Sigmoid colon (tissue), 7 donors: ENCODE results near the gene FZR1. TPM values are rescaled to one million over a fixed set of nuclear protein-coding genes. Genes with fewer than 3 reads are reported as not detected.
A peak's percentile ranks its signal among the peaks of the same experiment; 100 is the strongest.

Experiments used
- DNase-seq: peaks from one replicate; pipeline ENCODE4 v3.0.0-alpha.2; 2019
- H3K27ac ChIP-seq, 4 donors: fragments of 200-600 bp; sonication (generic); one replicate each; pipeline ENCODE4 v1.5.1; 2016 to 2019; ENCODE audit warnings: mild to moderate bottlenecking in 1 of 4
- H3K27me3 ChIP-seq, 3 donors: fragments of 200-600 bp; sonication (generic); one replicate each; pipeline ENCODE4 v1.5.1; 2019; ENCODE audit warnings: mild to moderate bottlenecking in 1 of 3
- H3K36me3 ChIP-seq, 4 donors: fragments of 200-600 bp; sonication (generic); one replicate each; pipeline ENCODE4 v1.5.1; 2016 to 2019
- H3K4me1 ChIP-seq, 4 donors: fragments of 200-600 bp; sonication (generic); one replicate each; pipeline ENCODE4 v1.5.1; 2017 to 2019
- H3K4me3 ChIP-seq, 4 donors: fragments of 200-600 bp; sonication (generic); one replicate each; pipeline ENCODE4 v1.5.1; 2017 to 2019; ENCODE audit warnings: mild to moderate bottlenecking in 2 of 4, moderate library complexity in 1 of 4
- H3K9me3 ChIP-seq, 4 donors: fragments of 200-600 bp in 3 of 4; sonication (generic) in 3 of 4; one replicate each; pipeline versions ENCODE4 v1.5.1 to v1.6.1; 2013 to 2019
- CTCF ChIP-seq, 4 experiments: fragments of 450-650 bp in 3 of 4; fragments of 200-600 bp in 1 of 4; IDR thresholded peaks; one replicate each; pipeline ENCODE4 v1.5.1; 2016 to 2019; ENCODE audit warnings: antibody characterized with exemption in 4 of 4, mild to moderate bottlenecking in 3 of 4, moderate library complexity in 2 of 4
- EP300 ChIP-seq, 4 donors: sonication (generic); formaldehyde crosslinking; IDR thresholded peaks; one replicate each; pipeline ENCODE4 v1.6.1; 2017; ENCODE audit warnings: antibody characterized with exemption in 4 of 4
- POLR2A ChIP-seq, 2 donors: fragments of 450-650 bp; IDR thresholded peaks; one replicate each; pipeline ENCODE4 v1.6.1; 2016; ENCODE audit warnings: antibody characterized with exemption in 2 of 2, mild to moderate bottlenecking in 2 of 2, moderate library complexity in 2 of 2
- POLR2AphosphoS5 ChIP-seq, 4 donors: sonication (generic); formaldehyde crosslinking; IDR thresholded peaks; one replicate each; pipeline ENCODE4 v1.6.1; 2017; ENCODE audit warnings: antibody characterized with exemption in 4 of 4
- WGBS, 2 donors: extraction: QIAGEN DNeasy Blood & Tissue Kit; methylation state at CpG; one replicate each; pipeline ENCODE4 v1.1.7; 2013; 5-methylcytosine and 5-hydroxymethylcytosine counted together
- intact Hi-C: fragments of 100-400 bp; cut with DNase I; formaldehyde crosslinking; loops from one replicate; pipeline ENCODE4 v1.15.1; 2023
- polyA plus RNA-seq, 3 donors: library from polyadenylated mRNA; stranded (reverse); fragments of 200-250 nt; gene quantifications; one replicate each; pipeline ENCODE4 v1.2.3, GENCODE V29; 2013
- total RNA-seq, 4 donors: library from RNA; depleted of rRNA; stranded (reverse); fragments of >200 nt; gene quantifications; one replicate each; pipeline ENCODE4 v1.1.0, GENCODE V29; 2016
- donor health status: healthy with polysubstance abuse.
- donor health status: Bipolar disorder and iron deficiency.
- donor health status: healthy.

Gene FZR1
- total and polyA plus RNA-seq, 7 donors: 11.4 to 44.6 (median 18.1) TPM

- Histone ChIP-seq H3K36me3 (peaks cover 0 to 7% (median 0%) of the 10 kb centered on the region in 4 donors), H3K27ac (peak overlapping the region in 3 of 4 donors; percentile 4 to 36 (median 10)), H3K9me3 (no peaks in the 10 kb centered on the region), H3K4me3 (no peak overlapping the region), H3K4me1 (peaks cover 0 to 33% (median 27%) of the 10 kb centered on the region in 4 donors), H3K27me3 (no peaks in the 10 kb centered on the region)
- intact Hi-C loops: no loop called here
- WGBS, 2 donors: 61 to 81% methylated on average over 21 of the region's 21 CpGs
- no peak for TF ChIP-seq EP300 (IDR thresholded peaks at IDR 0.05)
- TF ChIP-seq POLR2A (IDR thresholded peaks at IDR 0.05): no peak
- TF ChIP-seq POLR2AphosphoS5 (IDR thresholded peaks at IDR 0.05): no peak
- TF ChIP-seq CTCF (IDR thresholded peaks at IDR 0.05): no peak
- no peak for DNase-seq
Observed at GRCh38 chr19:3554254-3555083, 48.4 kb downstream of the FZR1 start.

- no peak for TF ChIP-seq CTCF (IDR thresholded peaks at IDR 0.05)
- no peak for TF ChIP-seq EP300 (IDR thresholded peaks at IDR 0.05)
- TF ChIP-seq POLR2AphosphoS5 (IDR thresholded peaks at IDR 0.05): no peak
- TF ChIP-seq POLR2A (IDR thresholded peaks at IDR 0.05): no peak
- Histone ChIP-seq H3K27ac (peak overlapping the region in 1 of 4 donors; percentile 91), H3K36me3 (peaks cover 0 to 3% (median 0%) of the 10 kb centered on the region in 4 donors), H3K27me3 (no peaks in the 10 kb centered on the region), H3K4me3 (peak overlapping the region in 3 of 4 donors; percentile 88 to 99 (median 98)), H3K9me3 (no peaks in the 10 kb centered on the region), H3K4me1 (peaks cover 0 to 33% (median 27%) of the 10 kb centered on the region in 4 donors)
- 84 to 85% methylated on average over 15 of the region's 15 CpGs for WGBS, 2 donors
- DNase-seq: no peak
- intact Hi-C loops: no loop called here
Observed at GRCh38 chr19:3555653-3556422, 49.7 kb downstream of the FZR1 start.

- intact Hi-C loops: no loop called here
- Histone ChIP-seq H3K36me3 (no peaks in the 10 kb centered on the region), H3K4me3 (peak overlapping the region; percentile 66 to 99 (median 93)), H3K27ac (peak overlapping the region in 3 of 4 donors; percentile 83 to 91 (median 89)), H3K27me3 (no peaks in the 10 kb centered on the region), H3K4me1 (peaks cover 0 to 33% (median 27%) of the 10 kb centered on the region in 4 donors), H3K9me3 (no peaks in the 10 kb centered on the region)
- DNase-seq: no peak
- TF ChIP-seq POLR2A (IDR thresholded peaks at IDR 0.05) (no peak), CTCF (IDR thresholded peaks at IDR 0.05) (no peak), EP300 (IDR thresholded peaks at IDR 0.05) (no peak), POLR2AphosphoS5 (IDR thresholded peaks at IDR 0.05) (no peak)
- WGBS, 2 donors: 32% methylated on average over 9 of the region's 9 CpGs
Observed at GRCh38 chr19:3556423-3556977, 50.4 kb downstream of the FZR1 start.

GRCh38 chr19:3556978-3557460, 50.9 kb downstream of the FZR1 start:
- intact Hi-C loops: no loop called here
- peak overlapping the region; percentile 83 to 91 (median 87) for H3K27ac ChIP-seq
- WGBS, 2 donors: 0 to 1% methylated on average over 60 of the region's 60 CpGs

More at GRCh38 chr19:3556978-3557460, 50.9 kb downstream of the FZR1 start:
- peak; percentile 71 for DNase-seq
- Histone ChIP-seq H3K4me1 (peaks cover 0 to 33% (median 27%) of the 10 kb centered on the region in 4 donors), H3K27me3 (no peaks in the 10 kb centered on the region), H3K4me3 (peak overlapping the region; percentile 66 to 99 (median 93)), H3K9me3 (no peaks in the 10 kb centered on the region), H3K36me3 (no peaks in the 10 kb centered on the region)
- TF ChIP-seq CTCF (IDR thresholded peaks at IDR 0.05) (no peak), POLR2A (IDR thresholded peaks at IDR 0.05) (no peak), POLR2AphosphoS5 (IDR thresholded peaks at IDR 0.05) (no peak), EP300 (IDR thresholded peaks at IDR 0.05) (no peak)
